HAP-1 (cell line): ENCODE measurements around the gene TINAG.

ENCODE experiments used
- DNase-seq, 2 experiments: peaks; one replicate each; pipeline ENCODE4 v3.0.0-alpha.2; 2016 to 2020; ENCODE audit warnings: low spot score in 2 of 2
- H3K27me3 ChIP-seq: fragments of 250-450 bp; sonication (Bioruptor Pico); 2 replicates; pipeline ENCODE4 v1.5.1; 2020; ENCODE audit warnings: low read depth, mild to moderate bottlenecking, moderate library complexity
- H3K36me3 ChIP-seq: fragments of 250-450 bp; sonication (Bioruptor Pico); replicated peaks from 2 replicates; pipeline ENCODE4 v1.5.1; 2020; ENCODE audit warnings: mild to moderate bottlenecking
- H3K4me1 ChIP-seq: fragments of 250-450 bp; sonication (Bioruptor Pico); 2 replicates; pipeline ENCODE4 v1.5.1; 2020; ENCODE audit warnings: mild to moderate bottlenecking
- H3K4me3 ChIP-seq: fragments of 250-450 bp; sonication (Bioruptor Pico); 2 replicates; pipeline ENCODE4 v1.5.1; 2020; ENCODE audit warnings: mild to moderate bottlenecking, moderate library complexity
- H3K9me3 ChIP-seq: fragments of 250-450 bp; sonication (Bioruptor Pico); 2 replicates; pipeline ENCODE4 v1.5.1; 2020; ENCODE audit warnings: mild to moderate bottlenecking, moderate library complexity
- in situ Hi-C: fragments of 300-500 bp; cut with MboI; formaldehyde crosslinking; loops from 3 replicates; pipeline ENCODE4 v1.14.3; 2020; ENCODE audit warnings: low sequenced_read_pairs, inconsistent platforms, mixed read lengths

The TINAG gene

GRCh38 chr6:54308289-54308985 lies at the start of gene TINAG:
TINAG (plus strand) TSS chr6:54308441; CDS start chr6:54308551, 110 bp downstream.
- DNase-seq, result no peak
- no peaks in the 10 kb centered on the region for H3K4me1 ChIP-seq
- H3K9me3 ChIP-seq, result no peaks in the 10 kb centered on the region
- in situ Hi-C loops, result no loop called here
- no peak within 1 kb of the TSS for H3K4me3 ChIP-seq
- no peaks in the 10 kb centered on the region for H3K36me3 ChIP-seq
- H3K27me3 ChIP-seq, result no peaks in the 10 kb centered on the region

GRCh38 chr6:54260025-54260424 lies 48.2 kb upstream of the TINAG start:
- in situ Hi-C loops, result loop anchor here (25.0 kb wide), 1 partner anchor 273 kb away; no protein-coding TSS in a partner anchor
- Histone ChIP-seq H3K36me3 (no peaks in the 10 kb centered on the region), H3K27me3 (no peaks in the 10 kb centered on the region), H3K9me3 (no peaks in the 10 kb centered on the region), H3K4me3 (no peak overlapping the region), H3K4me1 (peaks cover 11% of the 10 kb centered on the region)
- no peak for DNase-seq

- Histone ChIP-seq H3K4me3 (no peak overlapping the region), H3K27me3 (no peaks in the 10 kb centered on the region), H3K4me1 (peaks cover 11% of the 10 kb centered on the region), H3K36me3 (no peaks in the 10 kb centered on the region), H3K9me3 (no peaks in the 10 kb centered on the region)
- in situ Hi-C loops, result loop anchor here (25.0 kb wide), 1 partner anchor 275 kb away; no protein-coding TSS in a partner anchor
- peak; percentile 23 to 66 for DNase-seq
Measured at GRCh38 chr6:54262499-54262898, 45.7 kb upstream of the TINAG start.

DNA sequence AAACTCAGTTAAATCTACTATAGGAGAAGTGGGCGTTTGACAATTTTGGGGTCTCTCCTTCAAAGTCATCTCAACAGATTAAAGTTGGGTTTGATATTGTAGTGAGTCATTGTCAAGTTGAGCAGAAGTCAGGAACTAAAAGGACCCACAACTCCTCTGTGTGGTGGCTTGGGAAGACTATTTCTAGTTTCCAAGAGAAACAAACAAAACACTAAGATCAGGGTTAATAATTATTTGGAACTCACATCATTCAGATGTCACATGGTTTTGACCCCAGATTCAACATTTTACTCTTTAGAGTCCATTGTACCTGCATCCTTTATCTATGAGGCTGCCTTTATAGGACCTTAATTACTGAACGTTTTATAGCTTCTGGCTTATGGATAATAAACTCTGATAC lies 45.3 kb upstream of the TINAG start:
- in situ Hi-C loops, result loop anchor here (25.0 kb wide), 1 partner anchor 276 kb away; no protein-coding TSS in a partner anchor
- Histone ChIP-seq H3K36me3 (no peaks in the 10 kb centered on the region), H3K4me3 (no peak overlapping the region), H3K9me3 (no peaks in the 10 kb centered on the region), H3K27me3 (no peaks in the 10 kb centered on the region), H3K4me1 (peaks cover 11% of the 10 kb centered on the region)
- no peak for DNase-seq

GRCh38 chr6:54264581-54265272 lies 43.5 kb upstream of the TINAG start:
- peaks cover 11% of the 10 kb centered on the region for H3K4me1 ChIP-seq
- H3K27me3 ChIP-seq, result no peaks in the 10 kb centered on the region
- no peaks in the 10 kb centered on the region for H3K36me3 ChIP-seq
- no peak overlapping the region for H3K4me3 ChIP-seq
- DNase-seq, result no peak
- in situ Hi-C loops, result loop anchor here (25.0 kb wide), 1 partner anchor 277 kb away; no protein-coding TSS in a partner anchor
- no peaks in the 10 kb centered on the region for H3K9me3 ChIP-seq

DNA sequence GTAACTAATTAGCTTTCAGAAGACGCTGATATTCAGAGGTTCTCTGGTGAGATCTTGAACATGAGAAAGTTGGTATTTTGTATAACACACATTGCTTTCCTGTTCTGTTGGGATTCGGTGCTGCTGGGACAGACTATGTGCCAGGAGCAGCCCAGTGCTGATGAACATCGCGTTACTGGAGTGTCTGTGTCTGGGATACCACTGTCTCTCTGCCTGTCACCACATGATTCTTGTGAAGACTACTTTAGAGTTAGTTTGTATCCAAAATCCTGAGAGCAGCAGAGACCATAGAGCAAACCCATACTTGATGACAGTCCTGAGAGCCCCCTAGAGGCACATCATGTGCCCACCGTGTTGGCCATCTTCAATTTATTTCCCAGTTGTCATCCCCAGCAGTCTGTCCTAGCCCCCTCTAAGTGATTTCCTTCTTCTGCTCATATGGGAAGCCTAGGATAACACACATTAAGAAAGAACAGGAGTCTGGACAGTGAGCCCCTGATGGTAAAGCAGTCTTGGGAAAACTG lies 41.8 kb upstream of the TINAG start:
- Histone ChIP-seq H3K4me1 (peaks cover 11% of the 10 kb centered on the region), H3K9me3 (no peaks in the 10 kb centered on the region), H3K27me3 (no peaks in the 10 kb centered on the region), H3K36me3 (no peaks in the 10 kb centered on the region), H3K4me3 (no peak overlapping the region)
- in situ Hi-C loops, result loop anchor here (25.0 kb wide), 1 partner anchor 279 kb away; no protein-coding TSS in a partner anchor
- DNase-seq, result no peak

- H3K36me3 ChIP-seq, result no peaks in the 10 kb centered on the region
- H3K9me3 ChIP-seq, result no peaks in the 10 kb centered on the region
- peak; percentile 58 to 70 for DNase-seq
- no peaks in the 10 kb centered on the region for H3K27me3 ChIP-seq
- H3K4me1 ChIP-seq, result peaks cover 4% of the 10 kb centered on the region
- in situ Hi-C loops, result loop anchor here (25.0 kb wide), 1 partner anchor 280 kb away; no protein-coding TSS in a partner anchor
- H3K4me3 ChIP-seq, result no peak overlapping the region
Measured at GRCh38 chr6:54267798-54268197, 40.4 kb upstream of the TINAG start.

- Histone ChIP-seq H3K4me3 (no peak overlapping the region), H3K36me3 (no peaks in the 10 kb centered on the region), H3K9me3 (no peaks in the 10 kb centered on the region), H3K4me1 (no peaks in the 10 kb centered on the region), H3K27me3 (no peaks in the 10 kb centered on the region)
- in situ Hi-C loops, result loop anchor here (25.0 kb wide), 1 partner anchor 286 kb away; no protein-coding TSS in a partner anchor
- no peak for DNase-seq
Measured at GRCh38 chr6:54273214-54273820, 34.9 kb upstream of the TINAG start.

DNA sequence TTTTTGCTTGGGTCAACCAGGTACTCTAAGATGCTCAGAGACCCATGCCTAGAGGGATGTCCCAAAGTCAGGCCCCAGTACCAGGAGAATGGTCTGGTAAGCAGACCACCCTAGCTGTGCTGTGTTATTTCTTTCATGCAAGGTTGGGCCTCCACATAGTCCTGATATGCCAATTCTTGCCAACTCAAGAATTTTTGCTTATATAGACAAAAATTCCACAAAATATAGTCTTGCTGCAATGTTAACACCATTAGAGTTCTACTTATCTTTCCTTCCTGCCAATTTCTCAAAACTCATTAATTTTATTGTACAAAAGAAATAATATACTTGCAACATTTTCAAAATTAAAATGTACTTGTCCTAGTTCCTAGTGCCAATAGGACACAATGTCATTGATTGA lies 33.9 kb upstream of the TINAG start:
- Histone ChIP-seq H3K4me3 (no peak overlapping the region), H3K27me3 (no peaks in the 10 kb centered on the region), H3K36me3 (no peaks in the 10 kb centered on the region), H3K4me1 (no peaks in the 10 kb centered on the region), H3K9me3 (no peaks in the 10 kb centered on the region)
- in situ Hi-C loops, result loop anchor here (25.0 kb wide), 1 partner anchor 287 kb away; no protein-coding TSS in a partner anchor
- DNase-seq, result no peak

GRCh38 chr6:54282186-54282585 lies 26.1 kb upstream of the TINAG start:
- no peak overlapping the region for H3K4me3 ChIP-seq
- no peaks in the 10 kb centered on the region for H3K27me3 ChIP-seq
- no peaks in the 10 kb centered on the region for H3K9me3 ChIP-seq
- no peaks in the 10 kb centered on the region for H3K4me1 ChIP-seq
- in situ Hi-C loops, result no loop called here
- no peak for DNase-seq
- H3K36me3 ChIP-seq, result no peaks in the 10 kb centered on the region

DNA sequence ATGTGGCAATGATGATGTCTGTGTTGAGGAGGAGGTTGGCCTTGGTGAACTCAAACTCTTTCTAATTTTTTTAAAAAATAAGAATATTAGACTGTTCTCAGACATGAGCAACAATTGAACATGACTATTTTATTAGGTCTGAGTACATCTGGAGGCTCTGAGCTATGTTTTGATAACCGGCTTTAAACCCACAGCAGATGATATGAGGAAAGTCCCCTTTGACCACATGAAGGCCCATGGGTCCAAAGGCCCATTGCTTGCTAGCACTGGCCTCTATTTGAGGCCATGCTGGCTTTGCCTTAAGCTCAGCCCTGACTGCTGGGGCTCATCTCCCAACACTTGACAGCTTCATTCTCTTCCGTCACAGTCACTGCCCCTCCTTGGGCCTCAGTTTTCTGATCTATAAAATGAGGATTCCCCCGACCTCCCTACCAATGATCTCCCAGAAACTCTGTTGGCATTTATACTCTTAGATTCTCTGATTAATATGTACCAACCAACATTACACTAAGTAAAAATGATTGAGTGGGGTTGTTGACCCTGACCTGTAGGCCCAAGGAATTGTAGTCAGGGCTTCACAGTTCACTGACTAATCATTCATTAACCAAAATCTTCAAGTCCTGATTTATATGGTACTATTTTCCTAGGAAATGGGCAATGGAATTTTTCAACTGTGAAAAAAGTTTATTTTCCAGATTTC lies 23.9 kb upstream of the TINAG start:
- H3K4me1 ChIP-seq, result no peaks in the 10 kb centered on the region
- no peak overlapping the region for H3K4me3 ChIP-seq
- no peaks in the 10 kb centered on the region for H3K36me3 ChIP-seq
- no peaks in the 10 kb centered on the region for H3K9me3 ChIP-seq
- in situ Hi-C loops, result no loop called here
- no peaks in the 10 kb centered on the region for H3K27me3 ChIP-seq
- DNase-seq, result no peak

- no peak overlapping the region for H3K4me3 ChIP-seq
- no peak for DNase-seq
- H3K27me3 ChIP-seq, result no peaks in the 10 kb centered on the region
- H3K36me3 ChIP-seq, result no peaks in the 10 kb centered on the region
- no peaks in the 10 kb centered on the region for H3K4me1 ChIP-seq
- H3K9me3 ChIP-seq, result no peaks in the 10 kb centered on the region
- in situ Hi-C loops, result no loop called here
Measured at GRCh38 chr6:54285595-54285994, 22.6 kb upstream of the TINAG start.

DNA sequence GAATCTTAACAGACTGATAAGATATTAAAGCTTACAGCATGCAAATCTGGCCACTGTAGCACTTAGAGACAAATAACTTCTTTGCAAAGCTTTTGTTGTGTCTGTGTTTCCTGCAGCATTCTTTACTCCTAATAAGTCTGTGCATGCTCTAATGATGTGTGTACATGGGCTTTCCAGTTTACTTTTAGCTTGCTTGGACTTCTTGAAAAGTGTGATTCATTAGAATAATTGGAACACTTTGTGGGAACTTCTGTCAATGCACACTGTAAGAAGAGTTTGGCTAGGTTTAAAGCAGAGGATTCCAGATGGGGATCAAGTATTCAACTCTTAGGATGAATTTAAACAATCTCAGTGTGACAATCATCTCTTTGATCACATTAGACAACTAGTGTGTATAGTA lies 22.1 kb upstream of the TINAG start:
- Histone ChIP-seq H3K4me1 (no peaks in the 10 kb centered on the region), H3K9me3 (no peaks in the 10 kb centered on the region), H3K4me3 (no peak overlapping the region), H3K27me3 (no peaks in the 10 kb centered on the region), H3K36me3 (no peaks in the 10 kb centered on the region)
- DNase-seq, result no peak
- in situ Hi-C loops, result no loop called here
